Activated CD4-positive, alpha-beta T cell treated with anti-CD3 and anti-CD28 coated beads, Interleukin-2, amount 50 U/mL, for 24 hours (primary cell): ENCODE measurements around the gene CMTR1.
"Not testable (repeated sequence)": the region's sequence is repeated elsewhere in the genome, so short reads cannot be mapped to it uniquely, and the experiment has no call there.

Experiments
- DNase-seq, 2 donors: peaks; one replicate each; pipeline ENCODE4 v3.0.0-alpha.2; 2020; ENCODE audit warnings: low read depth in 1 of 2, low spot score in 1 of 2

Gene CMTR1

GRCh38 chr6:37435373-37435772 lies 2.4 kb downstream of the CMTR1 start:
- no peak for DNase-seq

GRCh38 chr6:37435816-37436215 lies 2.8 kb downstream of the CMTR1 start:
- DNase-seq: no peak

- no peak for DNase-seq
Observed at GRCh38 chr6:37438930-37439329, 5.9 kb downstream of the CMTR1 start.

- DNase-seq: no peak
Observed at GRCh38 chr6:37441651-37442050, 8.6 kb downstream of the CMTR1 start.

DNA sequence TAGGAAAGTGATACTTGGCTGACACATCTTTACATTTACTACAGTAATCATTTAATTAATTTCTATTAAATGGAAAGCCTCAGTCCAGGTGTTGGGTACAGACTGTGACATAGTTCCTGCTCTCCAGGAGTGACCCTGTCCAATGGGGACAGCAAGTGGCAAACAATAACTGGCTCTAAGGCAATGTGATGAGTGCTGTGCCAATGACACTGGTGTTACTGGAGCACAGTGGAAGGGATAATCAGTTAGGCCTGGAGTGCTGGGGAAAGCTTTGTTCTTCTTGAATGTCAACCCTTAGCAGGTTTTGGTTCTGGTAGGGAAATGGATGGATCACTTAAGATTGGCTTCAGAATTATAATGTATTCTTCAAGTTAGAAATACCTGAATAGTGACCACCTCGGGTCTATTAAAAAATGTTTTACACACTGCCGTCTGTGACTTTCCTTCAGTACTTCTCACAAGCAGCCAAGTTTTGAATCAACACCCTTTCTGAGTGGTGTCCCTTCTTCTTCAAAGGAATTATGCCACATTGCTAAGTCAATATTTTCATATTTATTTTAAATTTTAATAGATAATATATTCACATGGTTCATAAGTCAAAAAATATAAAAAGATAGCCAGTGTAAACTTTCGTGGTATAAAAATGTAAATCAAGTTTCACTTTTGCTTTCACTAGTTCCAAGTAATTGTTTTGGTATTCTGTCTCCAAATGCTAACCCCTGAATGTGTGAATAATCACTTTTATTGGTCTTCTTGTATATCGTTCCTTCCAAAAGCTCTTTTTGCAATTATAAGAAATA lies 9.6 kb downstream of the CMTR1 start:
- DNase-seq: no peak

DNA sequence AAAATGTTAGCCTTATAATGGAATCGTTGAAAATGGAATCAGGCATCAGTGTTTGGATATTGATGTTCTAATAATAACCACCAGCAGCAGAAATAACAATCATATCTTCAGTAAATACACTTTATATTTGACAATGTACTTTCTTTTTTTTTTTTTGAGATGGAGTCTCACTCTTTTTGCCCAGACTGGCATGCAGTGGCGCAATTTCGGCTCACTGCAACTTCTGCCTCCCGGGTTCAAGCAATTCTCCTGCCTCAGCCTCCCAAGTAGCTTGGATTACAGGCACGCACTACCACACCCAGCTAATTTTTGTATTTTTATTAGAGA lies 10.2 kb downstream of the CMTR1 start:
- DNase-seq: not testable (repeated sequence)

DNA sequence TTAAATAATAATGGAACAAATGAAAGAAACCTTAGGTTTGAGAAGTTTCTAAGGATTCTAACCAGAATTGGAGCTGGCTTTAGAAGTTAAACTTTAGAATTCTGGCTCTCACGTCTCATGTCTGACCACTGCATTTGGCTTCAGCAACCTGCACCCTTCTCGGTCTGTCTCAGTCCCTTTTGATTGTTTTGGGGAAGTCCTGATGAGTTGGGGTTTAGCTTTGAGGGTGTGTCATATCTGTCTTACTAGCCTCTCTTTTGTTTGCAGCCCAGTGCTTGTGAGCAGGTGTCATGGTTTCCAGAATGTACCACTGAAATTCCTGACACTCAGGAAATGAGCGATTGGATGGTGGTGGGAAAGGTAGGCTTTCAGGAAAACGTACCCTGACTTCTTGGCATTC lies 17.0 kb downstream of the CMTR1 start:
- no peak for DNase-seq

- no peak for DNase-seq
Observed at GRCh38 chr6:37451441-37452193, 18.6 kb downstream of the CMTR1 start.

- no peak for DNase-seq
Observed at GRCh38 chr6:37452522-37452921, 19.5 kb downstream of the CMTR1 start.

GRCh38 chr6:37454420-37455140 lies 21.6 kb downstream of the CMTR1 start:
- DNase-seq: no peak

DNA sequence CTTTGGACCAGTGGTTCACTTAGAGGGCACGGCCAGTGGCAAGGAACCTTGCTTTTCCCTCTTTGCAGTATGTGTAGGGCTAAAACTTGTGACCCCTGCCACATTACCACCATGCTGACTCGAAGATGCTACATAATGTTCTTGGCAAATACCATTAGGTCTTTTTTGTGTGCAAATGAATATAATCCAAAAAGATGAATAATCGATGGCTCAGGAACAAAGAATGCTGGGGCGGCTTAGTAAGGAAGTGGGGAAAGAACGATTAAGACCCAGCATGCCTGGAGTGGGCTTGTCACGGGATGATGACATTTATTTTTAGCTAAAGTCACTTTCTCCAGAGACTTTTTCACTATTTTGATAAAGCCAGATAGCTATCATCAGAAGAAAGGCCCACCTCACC lies 23.1 kb downstream of the CMTR1 start:
- no peak for DNase-seq

- no peak for DNase-seq
Observed at GRCh38 chr6:37456816-37457560, 24.0 kb downstream of the CMTR1 start.

GRCh38 chr6:37459981-37460800 lies 27.2 kb downstream of the CMTR1 start:
- DNase-seq: no peak

GRCh38 chr6:37460805-37461204 lies 27.8 kb downstream of the CMTR1 start:
- DNase-seq: no peak

DNA sequence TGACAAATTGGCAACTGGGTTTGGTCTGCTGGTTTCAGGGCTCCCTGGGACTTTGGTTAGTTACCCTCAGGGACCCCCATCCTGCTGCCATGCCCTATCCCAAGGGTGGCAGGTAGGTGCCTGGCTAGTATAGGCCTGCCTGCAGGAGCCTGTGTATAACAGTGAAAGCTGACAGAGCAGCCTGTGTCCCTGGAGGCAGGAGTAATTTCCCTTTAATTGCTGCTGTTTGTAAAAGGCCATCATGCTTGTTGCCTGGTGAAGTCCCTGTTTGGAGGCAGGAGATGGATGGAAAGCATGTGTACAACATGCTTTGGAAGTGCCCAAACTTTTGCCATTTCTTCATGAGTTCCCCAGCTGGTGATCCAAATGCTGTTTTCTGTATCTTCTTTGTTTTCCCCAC lies 30.1 kb downstream of the CMTR1 start:
- no peak for DNase-seq

GRCh38 chr6:37467718-37468117 lies 34.7 kb downstream of the CMTR1 start:
- no peak for DNase-seq

- DNase-seq: no peak
Observed at GRCh38 chr6:37473364-37474095, 40.5 kb downstream of the CMTR1 start.

GRCh38 chr6:37474316-37474715 lies 41.3 kb downstream of the CMTR1 start:
- DNase-seq: no peak

- DNase-seq: no peak
Observed at GRCh38 chr6:37477191-37477590, 44.2 kb downstream of the CMTR1 start.
